ENCODE results near the gene AMIGO2. TPM values are rescaled to one million over a fixed set of nuclear protein-coding genes. Genes with fewer than 3 reads are reported as not detected.

Gene AMIGO2
- total and polyA plus RNA-seq, 9 of the 15 experiments (the other 6 are each of a cell fraction or from before 2014, with no cell fraction given) = 2.0 to 8.3 (median 3.8) TPM

DNA sequence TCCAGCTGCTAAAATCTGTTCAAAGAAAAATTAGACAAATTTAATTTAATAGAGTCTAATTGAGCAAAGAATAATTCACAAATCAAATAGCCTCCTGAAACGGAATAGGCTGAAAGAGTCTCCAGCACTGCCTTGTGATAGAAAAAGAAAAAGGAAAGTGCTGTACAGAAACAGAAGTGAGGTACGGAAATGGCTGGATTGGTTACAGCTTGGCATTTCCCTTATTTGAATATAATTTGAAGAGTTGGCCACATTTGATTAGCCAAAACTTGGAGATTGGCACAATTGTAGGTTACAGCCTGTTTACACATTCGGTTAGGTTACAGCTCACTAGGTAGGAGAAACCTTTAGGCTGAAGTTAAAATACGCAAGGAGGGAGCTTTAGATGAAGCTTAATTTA, 25.1 kb downstream of the AMIGO2 start:
- Histone ChIP-seq H3K9ac (ENCODE audit: insufficient read depth in 1 of 2, low read depth in 2 of 2, low read length in 2 of 2) (no peak overlapping the region), H3K4me3 (no peak overlapping the region), H3K36me3 (ENCODE audit: control insufficient read depth, insufficient read depth, low read length) (no peaks in the 10 kb centered on the region), H3K4me1 (replicated peaks in 1 of 2; ENCODE audit: control insufficient read depth in 2 of 2, insufficient read depth in 2 of 2, low read length in 2 of 2) (peaks cover 0 to 9% of the 10 kb centered on the region in 2 experiments; a peak in 2 of 5 replicates), H3K9me1 (ENCODE audit: control insufficient read depth, insufficient read depth, low read length) (no peaks in the 10 kb centered on the region), H3K79me2 (ENCODE audit: control insufficient read depth, insufficient read depth, low read length) (no peaks in the 10 kb centered on the region), H2AFZ (ENCODE audit: low read depth, low read length) (no peak overlapping the region), H3K27me3 (ENCODE audit: control insufficient read depth in 2 of 2, insufficient read depth in 2 of 2, low read length in 2 of 2) (no peaks in the 10 kb centered on the region), H3K4me2 (ENCODE audit: insufficient read depth, low read length) (no peak overlapping the region), H3K27ac (ENCODE audit: extremely low read depth, low read depth, low read length) (no peak overlapping the region), H3K9me3 (replicated peaks; ENCODE audit: control insufficient read depth, insufficient read depth, low read depth, low read length) (peaks cover 3% of the 10 kb centered on the region), H4K20me1 (replicated peaks; ENCODE audit: control insufficient read depth, insufficient read depth, low read length) (no peaks in the 10 kb centered on the region)
- TF ChIP-seq ZNF324 (CRISPR knock-in tag; IDR thresholded peaks at IDR 0.05) = no peak
- TF ChIP-seq SNRNP70 (optimal IDR thresholded peaks at IDR 0.05; ENCODE audit: low read depth, low read length) = no peak
- no peak for TF ChIP-seq DACH1 (IDR thresholded peaks at IDR 0.05; ENCODE audit: partially characterized antibody)
- TF ChIP-seq MAZ (CRISPR knock-in tag; conservative IDR thresholded peaks at IDR 0.05 in 1 of 2, IDR thresholded peaks at IDR 0.05 in 1 of 2) = no peak
- no peak for TF ChIP-seq ZBTB8A (IDR thresholded peaks at IDR 0.05; ENCODE audit: partially characterized antibody)
- no peak for TF ChIP-seq RBM25 (IDR thresholded peaks at IDR 0.05; ENCODE audit: low read depth, low read length, severe bottlenecking)
- POLR2A ChIA-PET = interaction anchor here (2.3 kb wide), 1 partner anchor 16 kb away, joined by 6 read pairs; no protein-coding TSS in a partner anchor
- WGBS (ENCODE audit: insufficient coverage, low coverage, missing lambda C conversion rate) = 31% methylated on average over 4 of the region's 4 CpGs
- BruUV-seq (replicated peaks) = no TSS peak
- ATAC-seq (no peak), DNase-seq (ENCODE audit: extremely low read depth in 1 of 4, low spot score in 3 of 4) (no peak), FAIRE-seq (no peak)
- in situ Hi-C loops (cut with MboI) (no loop called here), intact Hi-C loops (cut with micrococcal nuclease) (no loop called here)
- CTCF ChIA-PET (ENCODE audit: low intra/inter-chr PET ratio) = no interaction called here

DNA sequence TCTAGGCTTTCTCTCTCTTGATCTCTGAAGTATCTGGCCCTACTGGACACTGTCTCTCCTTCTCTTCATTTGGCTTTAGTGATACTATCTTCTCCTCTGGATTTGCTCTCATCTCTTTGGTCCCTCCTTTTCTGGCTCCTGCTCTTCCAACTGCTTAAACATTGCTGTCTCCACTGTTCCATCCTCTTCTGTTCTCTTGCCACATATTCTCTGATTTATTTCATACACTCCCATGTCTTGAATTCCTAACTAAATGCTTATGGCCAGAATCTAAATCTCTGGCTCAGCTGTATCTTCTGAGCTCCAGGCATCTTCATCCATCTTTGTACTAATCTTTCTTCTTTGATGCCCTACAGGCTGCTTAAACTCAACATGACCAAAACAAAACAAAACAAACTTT, 25.8 kb downstream of the AMIGO2 start:
- ChIA-PET POLR2A (interaction anchor here (0.9 to 2.3 kb wide), 2 partner anchors 17 to 241 kb away, joined by 3 to 6 read pairs; no protein-coding TSS in a partner anchor), CTCF (ENCODE audit: low intra/inter-chr PET ratio) (no interaction called here)
- Histone ChIP-seq H3K9me1 (ENCODE audit: control insufficient read depth, insufficient read depth, low read length) (no peaks in the 10 kb centered on the region), H3K9me3 (replicated peaks; ENCODE audit: control insufficient read depth, insufficient read depth, low read depth, low read length) (peaks cover 3% of the 10 kb centered on the region), H3K27me3 (ENCODE audit: control insufficient read depth in 2 of 2, insufficient read depth in 2 of 2, low read length in 2 of 2) (no peaks in the 10 kb centered on the region), H3K4me1 (replicated peaks in 1 of 2; ENCODE audit: control insufficient read depth in 2 of 2, insufficient read depth in 2 of 2, low read length in 2 of 2) (peaks cover 0 to 9% of the 10 kb centered on the region in 2 experiments; a peak in 2 of 5 replicates), H4K20me1 (replicated peaks; ENCODE audit: control insufficient read depth, insufficient read depth, low read length) (no peaks in the 10 kb centered on the region), H2AFZ (ENCODE audit: low read depth, low read length) (no peak overlapping the region), H3K36me3 (ENCODE audit: control insufficient read depth, insufficient read depth, low read length) (no peaks in the 10 kb centered on the region), H3K4me3 (no peak overlapping the region), H3K4me2 (ENCODE audit: insufficient read depth, low read length) (no peak overlapping the region), H3K27ac (ENCODE audit: extremely low read depth, low read depth, low read length) (no peak overlapping the region), H3K9ac (ENCODE audit: insufficient read depth in 1 of 2, low read depth in 2 of 2, low read length in 2 of 2) (no peak overlapping the region), H3K79me2 (ENCODE audit: control insufficient read depth, insufficient read depth, low read length) (no peaks in the 10 kb centered on the region)
- FAIRE-seq (no peak), DNase-seq (ENCODE audit: extremely low read depth in 1 of 4, low spot score in 3 of 4) (no peak), ATAC-seq (no peak)
- intact Hi-C loops (cut with micrococcal nuclease) (no loop called here), in situ Hi-C loops (cut with MboI) (no loop called here)
- BruUV-seq (replicated peaks) = no TSS peak
- TF ChIP-seq ZNF274 (IDR thresholded peaks at IDR 0.05; ENCODE audit: borderline replicate concordance, low read depth, low read length) (no peak), ZFP36 (IDR thresholded peaks at IDR 0.05; ENCODE audit: low read depth, low read length, partially characterized antibody) (no peak), ZNF551 (CRISPR knock-in tag; IDR thresholded peaks at IDR 0.05) (no peak), L3MBTL2 (IDR thresholded peaks at IDR 0.05) (no peak)
- TF ChIP-seq, protein P1, sequence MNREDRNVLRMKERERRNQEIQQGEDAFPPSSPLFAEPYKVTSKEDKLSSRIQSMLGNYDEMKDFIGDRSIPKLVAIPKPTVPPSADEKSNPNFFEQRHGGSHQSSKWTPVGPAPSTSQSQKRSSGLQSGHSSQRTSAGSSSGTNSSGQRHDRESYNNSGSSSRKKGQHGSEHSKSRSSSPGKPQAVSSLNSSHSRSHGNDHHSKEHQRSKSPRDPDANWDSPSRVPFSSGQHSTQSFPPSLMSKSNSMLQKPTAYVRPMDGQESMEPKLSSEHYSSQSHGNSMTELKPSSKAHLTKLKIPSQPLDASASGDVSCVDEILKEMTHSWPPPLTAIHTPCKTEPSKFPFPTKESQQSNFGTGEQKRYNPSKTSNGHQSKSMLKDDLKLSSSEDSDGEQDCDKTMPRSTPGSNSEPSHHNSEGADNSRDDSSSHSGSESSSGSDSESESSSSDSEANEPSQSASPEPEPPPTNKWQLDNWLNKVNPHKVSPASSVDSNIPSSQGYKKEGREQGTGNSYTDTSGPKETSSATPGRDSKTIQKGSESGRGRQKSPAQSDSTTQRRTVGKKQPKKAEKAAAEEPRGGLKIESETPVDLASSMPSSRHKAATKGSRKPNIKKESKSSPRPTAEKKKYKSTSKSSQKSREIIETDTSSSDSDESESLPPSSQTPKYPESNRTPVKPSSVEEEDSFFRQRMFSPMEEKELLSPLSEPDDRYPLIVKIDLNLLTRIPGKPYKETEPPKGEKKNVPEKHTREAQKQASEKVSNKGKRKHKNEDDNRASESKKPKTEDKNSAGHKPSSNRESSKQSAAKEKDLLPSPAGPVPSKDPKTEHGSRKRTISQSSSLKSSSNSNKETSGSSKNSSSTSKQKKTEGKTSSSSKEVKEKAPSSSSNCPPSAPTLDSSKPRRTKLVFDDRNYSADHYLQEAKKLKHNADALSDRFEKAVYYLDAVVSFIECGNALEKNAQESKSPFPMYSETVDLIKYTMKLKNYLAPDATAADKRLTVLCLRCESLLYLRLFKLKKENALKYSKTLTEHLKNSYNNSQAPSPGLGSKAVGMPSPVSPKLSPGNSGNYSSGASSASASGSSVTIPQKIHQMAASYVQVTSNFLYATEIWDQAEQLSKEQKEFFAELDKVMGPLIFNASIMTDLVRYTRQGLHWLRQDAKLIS (CRISPR knock-in tag; IDR thresholded peaks at IDR 0.05) = no peak
- TF ChIP-seq, protein P2, sequence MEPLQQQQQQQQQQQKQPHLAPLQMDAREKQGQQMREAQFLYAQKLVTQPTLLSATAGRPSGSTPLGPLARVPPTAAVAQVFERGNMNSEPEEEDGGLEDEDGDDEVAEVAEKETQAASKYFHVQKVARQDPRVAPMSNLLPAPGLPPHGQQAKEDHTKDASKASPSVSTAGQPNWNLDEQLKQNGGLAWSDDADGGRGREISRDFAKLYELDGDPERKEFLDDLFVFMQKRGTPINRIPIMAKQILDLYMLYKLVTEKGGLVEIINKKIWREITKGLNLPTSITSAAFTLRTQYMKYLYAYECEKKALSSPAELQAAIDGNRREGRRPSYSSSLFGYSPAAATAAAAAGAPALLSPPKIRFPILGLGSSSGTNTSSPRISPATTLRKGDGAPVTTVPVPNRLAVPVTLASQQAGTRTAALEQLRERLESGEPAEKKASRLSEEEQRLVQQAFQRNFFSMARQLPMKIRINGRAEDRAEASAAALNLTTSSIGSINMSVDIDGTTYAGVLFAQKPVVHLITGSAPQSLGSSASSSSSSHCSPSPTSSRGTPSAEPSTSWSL (CRISPR knock-in tag; IDR thresholded peaks at IDR 0.05; ENCODE audit: borderline replicate concordance) = no peak
